Ammon's horn (tissue), 1 donor: Measurements from ENCODE around the gene CYP4V2.
A peak's percentile ranks its signal among the peaks of the same experiment; 100 is the strongest.
"Not testable (repeated sequence)": the region's sequence is repeated elsewhere in the genome, so short reads cannot be mapped to it uniquely, and the experiment has no call there.

Experiments used
- DNase-seq: peaks from one replicate; pipeline ENCODE4 v3.0.0-alpha.2; 2016; ENCODE audit warnings: low spot score

The CYP4V2 gene

GRCh38 chr4:186234367-186234766, 43.0 kb downstream of the CYP4V2 start:
- no peak for DNase-seq

DNA sequence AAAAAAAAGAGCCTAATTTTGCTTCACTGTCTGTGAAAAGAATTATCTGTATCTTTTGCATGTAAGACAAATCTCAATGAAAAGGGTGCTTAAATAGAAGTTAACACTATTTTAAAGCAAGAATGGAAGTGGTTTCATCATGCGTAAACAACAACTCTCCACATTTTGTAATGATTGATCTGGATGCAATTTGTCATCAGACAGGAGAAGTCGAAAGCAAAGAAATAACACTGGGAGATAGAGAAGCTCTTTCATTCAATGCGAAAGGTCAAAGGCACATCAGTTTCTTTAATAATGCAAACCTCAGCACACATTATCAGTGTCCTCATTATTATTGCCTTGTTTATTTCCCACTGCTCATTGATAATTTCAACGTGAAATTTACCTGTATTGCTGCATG, 44.8 kb downstream of the CYP4V2 start:
- no peak for DNase-seq

DNA sequence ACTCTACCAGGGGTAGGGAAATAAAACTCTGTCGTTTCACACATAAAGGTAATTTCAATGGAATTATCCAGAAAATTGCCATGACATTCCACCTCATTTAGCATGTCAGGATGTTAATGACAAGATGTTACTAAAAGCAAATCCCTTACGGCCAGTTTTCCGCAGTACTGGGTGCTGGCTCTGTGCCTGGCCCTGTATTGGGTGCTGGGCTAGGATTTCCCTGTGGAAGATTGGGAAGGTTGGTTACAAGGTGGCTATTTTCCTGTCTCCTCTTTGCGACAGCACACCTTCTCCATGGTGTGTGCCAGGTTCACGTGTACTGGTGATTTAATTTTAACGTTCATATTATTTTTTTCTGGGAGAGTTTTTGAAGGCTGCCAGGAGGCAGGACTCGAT, 49.1 kb downstream of the CYP4V2 start:
- no peak for DNase-seq

GRCh38 chr4:186240848-186241491, 49.6 kb downstream of the CYP4V2 start:
- no peak for DNase-seq

GRCh38 chr4:186241616-186242015, 50.2 kb downstream of the CYP4V2 start:
- no peak for DNase-seq

- not testable (repeated sequence) for DNase-seq
Observed at GRCh38 chr4:186242031-186242430, 50.7 kb downstream of the CYP4V2 start.

- DNase-seq: no peak
Observed at GRCh38 chr4:186243331-186243730, 52.0 kb downstream of the CYP4V2 start.

DNA sequence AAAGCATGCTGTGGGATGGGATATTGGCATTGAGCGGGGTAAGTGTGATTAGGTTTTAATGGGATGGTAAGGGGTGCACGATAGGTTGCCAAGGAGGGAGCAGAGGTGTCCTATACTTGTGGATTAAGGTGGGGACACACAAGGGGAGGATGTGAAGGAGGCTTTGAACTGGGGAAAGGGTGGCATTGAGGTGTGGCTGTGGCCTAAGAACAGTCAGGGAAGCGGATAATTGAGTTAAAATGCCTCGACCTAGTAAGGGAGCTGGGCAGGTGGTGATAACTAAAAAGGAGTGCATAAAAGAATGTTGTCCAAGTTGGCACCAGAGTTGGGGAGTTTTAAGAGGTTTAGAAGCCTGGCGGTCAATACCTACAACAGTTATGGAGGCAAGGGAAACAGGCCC, 53.5 kb downstream of the CYP4V2 start:
- DNase-seq: no peak

GRCh38 chr4:186247062-186247752, 55.8 kb downstream of the CYP4V2 start:
- DNase-seq: not testable (repeated sequence)

DNA sequence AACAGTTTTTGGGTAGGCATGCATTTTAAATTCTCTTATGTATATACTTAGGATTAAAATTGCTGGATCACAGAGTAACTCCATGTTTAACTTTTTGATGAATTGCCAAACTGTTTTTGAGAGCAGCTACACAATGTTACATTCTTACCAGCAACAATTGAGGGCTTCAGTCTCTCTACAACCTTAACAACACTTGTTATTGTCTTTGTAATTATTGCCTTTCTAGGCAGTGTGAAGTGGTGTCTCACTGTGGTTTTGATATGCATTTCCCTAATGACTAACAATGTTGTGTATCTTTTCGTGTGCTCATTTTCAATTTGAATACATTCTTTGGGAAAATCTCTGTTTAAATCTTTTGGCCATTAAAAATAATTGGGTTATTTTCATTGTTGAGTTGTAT, 57.3 kb downstream of the CYP4V2 start:
- DNase-seq: peak; percentile 21

GRCh38 chr4:186249785-186250754, 58.7 kb downstream of the CYP4V2 start:
- no peak for DNase-seq

DNA sequence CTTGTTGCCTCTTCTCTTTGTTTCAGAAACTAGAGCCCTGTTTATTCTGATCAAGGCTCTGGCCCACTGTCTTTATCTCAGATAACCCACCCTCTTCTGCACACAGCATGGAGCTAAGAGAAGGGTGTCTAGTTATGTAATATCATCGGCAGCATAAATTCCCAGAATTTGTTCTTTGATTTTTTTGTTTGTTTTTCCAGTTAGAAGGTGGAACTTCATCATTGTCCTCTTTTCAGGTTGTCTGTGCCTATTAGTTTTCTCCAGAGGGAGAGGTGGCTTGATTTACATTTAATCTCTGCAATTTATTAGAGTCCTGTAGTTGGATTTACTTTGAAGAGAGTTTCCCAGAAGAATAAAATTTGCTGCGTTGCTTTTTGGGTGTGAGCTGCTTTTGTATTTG, 59.4 kb downstream of the CYP4V2 start:
- DNase-seq: no peak

DNA sequence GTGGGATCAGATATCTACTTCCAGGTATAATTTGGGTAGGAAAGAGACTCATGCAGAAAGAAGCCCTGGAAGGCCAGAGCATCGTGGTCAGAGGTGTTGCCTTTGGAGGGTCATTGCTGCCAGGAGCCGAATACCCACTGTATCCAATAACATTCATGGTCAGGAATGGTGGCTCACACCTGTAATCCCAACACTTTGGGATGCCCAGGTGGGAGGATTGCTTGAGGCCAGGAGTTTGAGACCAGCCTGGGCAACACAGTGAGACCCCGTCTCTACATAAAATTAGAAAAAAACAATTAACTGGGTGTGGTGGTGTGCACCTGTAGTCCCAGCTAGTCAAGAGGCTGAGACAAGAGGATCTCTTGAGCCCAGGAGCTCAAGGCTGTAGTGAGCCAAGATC, 63.8 kb downstream of the CYP4V2 start:
- no peak for DNase-seq

- no peak for DNase-seq
Observed at GRCh38 chr4:186258216-186258811, 66.9 kb downstream of the CYP4V2 start.

- DNase-seq: no peak
Observed at GRCh38 chr4:186260117-186260503, 68.7 kb downstream of the CYP4V2 start.
